DMS 273 (cell line): ENCODE data around the gene VPS11.

Experiments
- DNase-seq: peaks from one replicate; lab custom pipeline; 2025; ENCODE audit not compliant: unreplicated experiment; lab: John Stamatoyannopoulos, UW

Gene VPS11

DNA sequence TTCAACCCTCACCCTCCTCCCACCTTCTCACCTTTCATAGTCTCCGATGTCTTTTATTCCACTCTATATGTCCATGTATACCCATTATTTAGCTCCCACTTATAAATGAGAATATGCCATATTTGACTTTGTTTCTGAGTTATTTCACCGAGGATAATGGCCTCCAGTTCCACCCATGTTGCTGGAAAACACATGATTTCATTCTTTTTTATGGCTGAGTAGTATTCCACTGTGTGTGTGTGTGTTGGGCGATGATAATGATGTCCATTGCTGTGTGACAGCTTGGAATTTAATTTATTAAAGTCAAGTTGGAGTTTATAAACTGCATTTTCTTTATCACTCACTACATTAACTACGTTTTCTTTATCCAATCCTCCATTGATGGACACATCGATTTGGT, 50.6 kb downstream of the VPS11 start:
- DNase-seq: no peak

DNA sequence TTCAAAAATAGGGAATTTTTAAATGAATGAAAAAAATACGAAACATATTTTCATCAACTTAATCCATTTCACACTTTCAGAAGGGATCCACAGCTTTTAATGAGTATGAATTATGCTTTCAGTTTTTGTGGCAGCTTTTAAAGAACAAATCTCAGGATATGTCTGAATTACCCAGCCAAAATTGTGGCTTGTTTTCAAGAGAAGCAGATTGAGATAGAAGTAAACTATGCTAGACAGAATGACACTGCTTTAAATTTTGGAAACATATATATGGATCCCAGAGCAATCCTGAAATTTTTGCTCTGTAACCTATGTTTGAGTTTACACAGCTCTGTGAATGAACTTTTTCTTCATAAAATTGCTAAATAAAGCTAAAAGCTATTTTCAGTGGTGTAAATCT, 51.3 kb downstream of the VPS11 start:
- no peak for DNase-seq

DNA sequence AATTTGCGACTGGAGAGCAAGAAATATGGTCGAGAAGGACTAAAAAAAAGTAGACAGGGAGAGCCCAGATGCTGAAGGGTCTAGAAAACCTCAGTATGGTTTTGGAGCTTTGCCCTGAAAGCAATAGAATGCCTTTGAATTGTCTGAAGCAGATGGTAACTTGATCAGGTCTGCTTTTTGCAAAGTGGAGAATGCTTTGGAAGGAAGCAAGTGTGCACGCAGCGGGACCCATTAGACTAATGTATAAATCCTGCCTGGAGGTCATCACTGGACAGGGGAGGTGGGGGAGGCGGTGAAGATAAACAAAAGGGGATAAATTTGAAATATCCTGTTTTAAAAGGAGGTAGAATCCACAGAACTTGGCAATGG, 53.0 kb downstream of the VPS11 start:
- peak; percentile 78 for DNase-seq

DNA sequence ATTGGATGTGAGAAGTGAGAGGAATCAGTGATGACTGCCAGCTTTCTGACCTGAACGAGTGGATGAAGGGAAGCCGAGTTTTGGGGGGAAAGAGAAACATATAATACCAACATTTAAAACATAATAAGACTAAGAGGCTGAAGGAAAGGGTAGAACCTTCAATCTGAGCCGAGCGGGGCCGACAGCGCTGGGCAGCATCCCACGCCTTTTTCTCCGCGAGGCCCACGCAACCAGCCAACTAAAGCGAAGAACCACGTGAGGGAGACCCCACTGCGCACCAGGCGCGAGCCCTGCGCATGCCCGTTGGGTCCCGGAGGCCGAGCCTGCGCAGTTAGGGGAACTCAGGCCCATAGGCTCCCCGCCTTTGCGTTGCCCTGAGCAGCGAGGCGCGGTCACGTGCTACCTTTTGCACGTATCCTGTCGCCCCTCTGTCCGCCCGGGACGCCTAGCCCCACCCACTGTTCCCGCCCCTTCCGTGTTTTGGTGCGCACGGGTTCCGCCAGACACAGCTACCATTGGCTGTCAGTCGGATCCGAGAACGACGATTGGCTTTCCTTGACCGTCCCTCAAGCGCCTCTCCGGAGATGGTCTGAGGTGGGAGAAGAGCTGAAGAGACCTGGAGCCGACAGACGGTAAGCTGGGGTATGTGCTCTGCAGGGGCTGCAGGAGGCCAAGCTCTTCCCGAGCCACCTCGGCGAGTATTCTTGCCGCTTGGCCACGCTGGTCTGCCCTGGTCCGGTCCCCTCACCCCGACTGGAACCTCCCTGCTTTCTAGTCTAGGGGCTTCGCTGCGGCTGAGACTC, 53.6 kb downstream of the VPS11 start, which contains the start of gene HINFP:
TSS of gene HINFP (plus strand) at position 573 of the 803 bp plus-strand sequence. CDS start 5,365 bp downstream, outside the sequence.
- peak; percentile 99 for DNase-seq

DNA sequence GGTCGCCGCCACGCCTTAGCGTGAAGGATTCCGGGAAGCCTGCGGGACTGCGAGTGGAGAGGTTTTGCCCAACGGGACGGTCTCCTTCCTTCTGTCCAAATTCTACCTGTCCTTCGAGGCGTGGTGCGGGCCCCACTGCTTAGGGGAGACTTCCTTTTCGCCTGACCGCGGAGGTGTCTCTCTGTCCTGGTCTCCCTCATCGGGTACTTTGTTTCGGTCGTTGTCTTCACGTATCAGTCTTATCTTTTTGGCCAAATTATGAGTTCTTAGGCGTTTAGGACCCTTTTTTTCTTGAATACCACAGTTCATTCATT, 54.1 kb downstream of the VPS11 start:
- no peak for DNase-seq

DNA sequence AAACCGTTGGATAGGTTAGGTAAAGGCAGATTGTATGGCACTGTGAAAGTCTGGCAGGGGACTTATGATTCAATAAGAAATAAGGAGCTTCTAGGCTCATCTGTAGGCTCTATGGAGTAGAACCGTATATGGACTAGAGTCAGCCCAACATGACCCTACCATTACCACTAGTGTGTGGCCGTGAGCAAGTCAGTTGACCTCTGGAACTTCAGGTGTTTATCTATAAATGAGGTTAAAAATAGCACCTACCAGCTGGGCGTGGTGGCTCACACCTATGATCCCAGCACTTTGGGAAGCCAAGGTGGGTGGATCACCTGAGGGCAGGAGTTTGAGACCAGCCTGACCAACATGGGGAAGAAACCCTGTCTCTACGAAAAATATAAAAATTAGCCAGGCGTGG, 58.2 kb downstream of the VPS11 start:
- no peak for DNase-seq

DNA sequence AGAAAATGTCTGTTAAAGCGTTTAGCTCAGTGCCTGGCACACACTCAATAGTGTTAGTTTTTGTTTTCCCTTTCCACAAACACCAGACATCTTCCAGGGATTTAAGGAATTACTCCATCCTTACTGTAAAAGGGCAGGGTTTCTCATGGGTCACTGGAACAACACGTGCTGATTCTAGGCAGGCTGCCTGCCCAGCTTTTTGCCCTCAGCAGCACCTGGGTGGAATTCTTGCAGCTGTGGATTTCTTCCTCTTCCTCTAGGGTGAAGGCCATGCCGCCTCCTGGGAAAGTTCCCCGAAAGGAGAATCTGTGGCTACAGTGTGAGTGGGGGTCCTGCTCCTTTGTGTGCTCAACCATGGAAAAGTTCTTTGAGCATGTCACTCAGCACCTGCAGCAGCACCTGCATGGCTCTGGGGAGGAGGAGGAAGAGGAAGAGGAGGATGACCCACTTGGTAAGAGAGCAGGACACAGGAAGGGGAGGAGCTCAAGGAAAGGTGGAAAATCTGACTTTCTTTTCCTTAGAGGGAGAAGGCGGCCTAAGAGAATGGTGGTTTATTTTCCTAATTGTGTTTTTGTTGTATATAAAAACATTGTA, 59.2 kb downstream of the VPS11 start:
- DNase-seq: no peak

DNA sequence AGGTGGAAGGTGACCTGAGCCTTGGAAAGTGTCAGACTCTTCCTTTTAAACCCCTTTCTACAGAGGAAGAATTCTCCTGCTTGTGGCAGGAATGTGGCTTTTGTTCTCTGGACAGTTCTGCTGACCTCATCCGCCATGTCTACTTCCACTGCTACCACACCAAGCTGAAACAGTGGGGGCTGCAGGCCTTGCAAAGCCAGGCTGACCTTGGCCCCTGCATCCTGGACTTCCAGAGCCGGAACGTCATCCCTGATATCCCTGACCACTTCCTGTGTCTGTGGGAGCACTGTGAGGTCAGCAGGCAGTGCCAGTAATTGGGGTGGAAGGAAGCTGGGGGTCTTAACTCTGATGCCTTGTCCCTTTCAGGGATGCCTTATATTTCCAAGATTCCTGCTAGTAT, 63.0 kb downstream of the VPS11 start:
- no peak for DNase-seq
